ENCODE data around the gene CLIP2. TPM values are rescaled to one million over a fixed set of nuclear protein-coding genes. Genes with fewer than 3 reads are reported as not detected.
A peak's percentile ranks its signal among the peaks of the same experiment; 100 is the strongest.

CLIP2 gene
- total and polyA plus RNA-seq, 2 of the 8 experiments (the other 6 are each of a cell fraction or from before 2014, with no cell fraction given): 8.3 to 41.5 TPM

DNA sequence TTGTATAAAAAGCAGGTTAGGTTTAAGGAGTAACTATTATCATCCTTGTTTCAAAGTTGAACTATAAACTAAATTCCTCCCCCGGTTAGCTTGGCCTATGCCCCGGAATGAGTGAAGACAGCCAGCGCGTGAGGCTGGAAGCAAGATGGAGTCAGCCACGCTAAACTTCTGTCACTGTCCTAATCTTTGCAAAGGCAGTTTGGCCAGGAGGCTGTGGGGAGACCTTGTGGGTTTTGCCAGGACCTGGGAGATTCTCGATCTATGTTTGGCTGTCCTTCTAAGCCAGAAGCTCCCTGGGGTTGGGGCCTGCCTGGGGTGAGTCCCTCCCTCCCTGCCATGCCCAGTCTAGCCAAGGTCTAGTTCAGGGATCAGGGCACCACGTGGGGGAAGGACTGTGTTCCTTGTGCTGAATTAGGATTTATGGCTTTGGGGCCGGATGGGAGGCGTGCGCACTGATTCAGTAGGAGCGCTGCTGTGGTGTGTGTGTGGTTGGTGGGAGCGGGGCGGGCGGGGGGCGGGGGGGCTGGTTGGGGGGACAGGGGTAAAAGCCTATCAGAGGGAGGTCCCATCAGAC lies 163.6 kb downstream of the CLIP2 start:
- H3K4me1 ChIP-seq (replicated peaks in 1 of 4; ENCODE audit: control insufficient read depth in 3 of 4, insufficient read depth in 4 of 4, low read length in 3 of 4): peaks cover 0 to 12% (median 8%) of the 10 kb centered on the region in 4 experiments; a peak in 6 of 7 replicates
- H3K56ac ChIP-seq (replicated peaks; ENCODE audit: insufficient read length, low read depth, low read length): no peak overlapping the region
- DNase-seq (ENCODE audit: low read depth in 1 of 2, low spot score in 2 of 2): no peak
- no peak overlapping the region for H2BK120ac ChIP-seq (replicated peaks; ENCODE audit: low read depth, low read length)
- H3K4me2 ChIP-seq (ENCODE audit: insufficient read depth in 1 of 2, low read depth in 2 of 2, low read length in 2 of 2): peak overlapping the region; percentile 67 to 68; a peak in 3 of 4 replicates
- H4K20me1 ChIP-seq (replicated peaks in 1 of 2; ENCODE audit: control insufficient read depth in 1 of 2, insufficient read depth in 2 of 2, low read length in 2 of 2): peaks cover 4 to 9% of the 10 kb centered on the region in 2 experiments
- 86% methylated on average over 11 of the region's 15 CpGs; no CpG with 5 or more reads in 1 of the 2 experiments for WGBS, 2 experiments (ENCODE audit: extremely low coverage in 1 of 2, insufficient coverage in 1 of 2, insufficient read length in 1 of 2, insufficient replicate concordance in 2 of 2, low coverage in 1 of 2, low lambda C conversion rate in 2 of 2, missing lambda C conversion rate in 1 of 2)
- no peak overlapping the region for H2BK20ac ChIP-seq (ENCODE audit: low read length)
- peak overlapping the region; percentile 76; the same call in 1 of the 2 replicates for H2BK15ac ChIP-seq (ENCODE audit: low read length)
- H3K18ac ChIP-seq (ENCODE audit: extremely low read depth, low read length): no peak overlapping the region; the same call in 1 of the 2 replicates
- no peak overlapping the region for H3K27ac ChIP-seq (ENCODE audit: low read depth, low read length)
- H3K4me3 ChIP-seq (ENCODE audit: extremely low read depth in 1 of 4, insufficient read depth in 2 of 4, low read depth in 3 of 4, low read length in 4 of 4): peak overlapping the region; percentile 31 to 82 (median 50); a peak in 6 of 8 replicates
- peak overlapping the region; percentile 94; the same call in 1 of the 2 replicates for H4K8ac ChIP-seq (ENCODE audit: extremely low read depth, insufficient read depth, low read length)
- peaks cover 14% of the 10 kb centered on the region for H3K79me1 ChIP-seq (ENCODE audit: low read depth, low read length)
- H3K9me3 ChIP-seq (ENCODE audit: insufficient read depth in 2 of 2, low read depth in 1 of 2, low read length in 1 of 2): no peaks in the 10 kb centered on the region
- H2BK5ac ChIP-seq (ENCODE audit: low read depth, low read length): peak overlapping the region; percentile 27; the same call in 1 of the 2 replicates
- no peak overlapping the region; a peak in 2 of 7 replicates for H3K9ac ChIP-seq (replicated peaks in 1 of 4; ENCODE audit: extremely low read depth in 1 of 4, low read depth in 3 of 4, low read length in 3 of 4)
- FAIRE-seq: no peak
- TF ChIP-seq SP2 (IDR thresholded peaks at IDR 0.05; ENCODE audit: low read length): no peak
- TF ChIP-seq TAF1 (IDR thresholded peaks at IDR 0.05; ENCODE audit: low read depth, low read length): 0 out of 2 replicates have a peak, but pooled peaks have one; percentile 14
- ChIA-PET POLR2A (ENCODE audit: partially characterized antibody) (interaction anchor here (1.2 to 1.4 kb wide), 2 partner anchors 10 to 12 kb away, joined by 4 read pairs; no protein-coding TSS in a partner anchor), CTCF (ENCODE audit: partially characterized antibody) (interaction anchor here (0.8 to 3.7 kb wide), 2 partner anchors 11 to 47 kb away, joined by 3 to 19 read pairs; no protein-coding TSS in a partner anchor)
- peak overlapping the region; percentile 58 for H4K91ac ChIP-seq (replicated peaks; ENCODE audit: insufficient read length, low read length)
- no peak overlapping the region for H3K14ac ChIP-seq (ENCODE audit: insufficient read length)
- H3K36me3 ChIP-seq (ENCODE audit: control insufficient read depth in 2 of 4, insufficient read depth in 4 of 4, low read length in 3 of 4): no peaks in the 10 kb centered on the region; a peak in 1 of 8 replicates
- H3K23me2 ChIP-seq (ENCODE audit: low read depth, low read length): peaks cover 4% of the 10 kb centered on the region; the same call in 1 of the 2 replicates
- no peak overlapping the region for H2AFZ ChIP-seq (ENCODE audit: low read length)
- no peak overlapping the region for H3K23ac ChIP-seq (ENCODE audit: insufficient read length)
- H2AK5ac ChIP-seq (ENCODE audit: low read depth, low read length): no peak overlapping the region
- H3K4ac ChIP-seq (replicated peaks; ENCODE audit: insufficient read length, low read depth, low read length): no peak overlapping the region
- peak overlapping the region; percentile 30; the same call in 1 of the 2 replicates for H2BK12ac ChIP-seq (ENCODE audit: low read depth, low read length)
- H4K5ac ChIP-seq (ENCODE audit: insufficient read length, low read depth, low read length): peak overlapping the region; percentile 68
- H3K27me3 ChIP-seq (replicated peaks in 1 of 4; ENCODE audit: control insufficient read depth in 3 of 4, extremely low read depth in 1 of 4, insufficient read depth in 3 of 4, low read length in 3 of 4): no peaks in the 10 kb centered on the region
- peaks cover 3 to 32% of the 10 kb centered on the region in 2 experiments; a peak in 3 of 4 replicates for H3K79me2 ChIP-seq (ENCODE audit: control insufficient read depth in 1 of 2, insufficient read depth in 2 of 2, low read length in 2 of 2)
